T-helper 1 cell treated with Interleukin-12 subunit alpha and Interleukin-12 subunit beta and Interleukin-4 antibody, amounts not matched to agents 30 μg/mL and 1 μg/mL, for 36 hours (primary cell): ENCODE measurements around the gene CALHM2.

ENCODE experiments used
- H3K27ac Mint-ChIP-seq: one replicate; pipeline ENCODE4 v1.8.0; 2021; ENCODE audit warnings: mild to moderate bottlenecking, mixed read lengths
- H3K27me3 Mint-ChIP-seq: one replicate; pipeline ENCODE4 v1.8.0; 2021; ENCODE audit warnings: low read depth, mixed read lengths
- H3K36me3 Mint-ChIP-seq: one replicate; pipeline ENCODE4 v1.8.0; 2021; ENCODE audit warnings: low read depth, mixed read lengths
- H3K4me1 Mint-ChIP-seq: one replicate; pipeline ENCODE4 v1.8.0; 2021; ENCODE audit warnings: low read depth, mixed read lengths
- H3K4me3 Mint-ChIP-seq: one replicate; pipeline ENCODE4 v1.8.0; 2021; ENCODE audit warnings: mild to moderate bottlenecking, moderate library complexity, mixed read lengths
- H3K9me3 Mint-ChIP-seq: one replicate; pipeline ENCODE4 v1.8.0; 2021; ENCODE audit warnings: mixed read lengths

CALHM2 gene

GRCh38 chr10:103465411-103466179 is 13.4 kb upstream of the CALHM2 start:
- no peak overlapping the region for H3K4me3 Mint-ChIP-seq
- peaks cover 42% of the 10 kb centered on the region for H3K4me1 Mint-ChIP-seq
- peaks cover 5% of the 10 kb centered on the region for H3K9me3 Mint-ChIP-seq
- peaks cover 17% of the 10 kb centered on the region for H3K27me3 Mint-ChIP-seq
- peaks cover 13% of the 10 kb centered on the region for H3K36me3 Mint-ChIP-seq
- no peak overlapping the region for H3K27ac Mint-ChIP-seq

DNA sequence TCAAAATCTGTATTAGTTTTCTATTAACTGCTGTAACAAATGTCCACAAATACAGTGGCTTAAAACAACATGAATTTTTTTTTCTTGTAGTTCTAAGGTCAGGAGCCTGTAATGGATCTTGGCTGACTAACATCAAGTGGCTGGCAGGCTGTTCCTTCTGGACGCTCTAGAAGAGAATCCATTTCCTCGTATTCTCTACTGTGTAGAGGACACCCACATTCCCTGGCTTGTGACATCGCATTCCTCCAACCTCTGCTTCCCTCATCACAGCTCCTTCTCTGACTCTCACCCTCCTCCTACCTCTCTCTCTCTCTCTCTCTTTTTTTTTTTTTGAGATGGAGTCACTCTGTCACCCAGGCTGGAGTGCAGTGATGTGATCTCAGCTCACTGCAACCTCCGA is 11.3 kb upstream of the CALHM2 start:
- Mint-ChIP-seq H3K4me1 (peaks cover 35% of the 10 kb centered on the region), H3K36me3 (peaks cover 6% of the 10 kb centered on the region)

DNA sequence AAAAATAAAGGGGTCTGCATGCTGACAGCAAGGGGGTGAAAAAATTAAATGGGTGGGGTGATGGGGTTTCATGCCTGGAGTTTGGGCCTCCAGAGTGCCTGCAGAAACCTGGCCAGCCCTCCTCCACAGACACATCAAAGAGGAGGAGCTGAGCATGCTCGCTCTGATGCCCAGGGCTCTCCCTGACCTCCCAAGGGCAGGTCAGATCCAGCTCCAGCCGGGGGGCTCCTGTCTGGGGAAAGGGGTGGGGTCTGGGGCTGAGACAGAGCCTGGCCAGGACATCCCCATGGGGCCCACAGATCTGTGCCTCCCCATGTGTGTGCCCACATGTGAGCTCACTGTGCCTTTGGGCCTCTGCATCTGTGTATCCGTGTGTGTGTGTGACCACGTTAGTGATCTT is 7.4 kb upstream of the CALHM2 start:
- no peak overlapping the region for H3K4me3 Mint-ChIP-seq
- H3K36me3 Mint-ChIP-seq, result no peaks in the 10 kb centered on the region
- H3K27ac Mint-ChIP-seq, result no peak overlapping the region
- no peaks in the 10 kb centered on the region for H3K9me3 Mint-ChIP-seq
- H3K4me1 Mint-ChIP-seq, result peaks cover 11% of the 10 kb centered on the region
- H3K27me3 Mint-ChIP-seq, result peaks cover 11% of the 10 kb centered on the region

More for the DNA sequence above, 11.3 kb upstream of the CALHM2 start:
- Mint-ChIP-seq H3K27ac (no peak overlapping the region), H3K27me3 (peaks cover 14% of the 10 kb centered on the region), H3K4me3 (no peak overlapping the region), H3K9me3 (no peaks in the 10 kb centered on the region)

- peaks cover 11% of the 10 kb centered on the region for H3K4me1 Mint-ChIP-seq
- no peak within 1 kb of the TSS for H3K4me3 Mint-ChIP-seq
- H3K9me3 Mint-ChIP-seq, result no peaks in the 10 kb centered on the region
- H3K36me3 Mint-ChIP-seq, result no peaks in the 10 kb centered on the region
- peaks cover 2% of the 10 kb centered on the region for H3K27me3 Mint-ChIP-seq
- H3K27ac Mint-ChIP-seq, result peak within 1 kb of the TSS; percentile 10
Measured at GRCh38 chr10:103458720-103459119, 6.5 kb upstream of the CALHM2 start, which contains the start of gene CALHM1. TSS of gene CALHM1 (minus strand) at chr10:103458900. CDS start at chr10:103458751, 149 bp downstream.

GRCh38 chr10:103457896-103458583 is 5.9 kb upstream of the CALHM2 start:
- Mint-ChIP-seq H3K4me3 (no peak overlapping the region), H3K27me3 (no peaks in the 10 kb centered on the region), H3K4me1 (peaks cover 14% of the 10 kb centered on the region), H3K9me3 (no peaks in the 10 kb centered on the region), H3K27ac (no peak overlapping the region), H3K36me3 (no peaks in the 10 kb centered on the region)

- H3K27me3 Mint-ChIP-seq, result no peaks in the 10 kb centered on the region
- H3K4me1 Mint-ChIP-seq, result peaks cover 19% of the 10 kb centered on the region
- peak overlapping the region; percentile 66 for H3K27ac Mint-ChIP-seq
- no peaks in the 10 kb centered on the region for H3K9me3 Mint-ChIP-seq
- no peak overlapping the region for H3K4me3 Mint-ChIP-seq
- H3K36me3 Mint-ChIP-seq, result no peaks in the 10 kb centered on the region
Measured at GRCh38 chr10:103457176-103457712, 5.1 kb upstream of the CALHM2 start.

DNA sequence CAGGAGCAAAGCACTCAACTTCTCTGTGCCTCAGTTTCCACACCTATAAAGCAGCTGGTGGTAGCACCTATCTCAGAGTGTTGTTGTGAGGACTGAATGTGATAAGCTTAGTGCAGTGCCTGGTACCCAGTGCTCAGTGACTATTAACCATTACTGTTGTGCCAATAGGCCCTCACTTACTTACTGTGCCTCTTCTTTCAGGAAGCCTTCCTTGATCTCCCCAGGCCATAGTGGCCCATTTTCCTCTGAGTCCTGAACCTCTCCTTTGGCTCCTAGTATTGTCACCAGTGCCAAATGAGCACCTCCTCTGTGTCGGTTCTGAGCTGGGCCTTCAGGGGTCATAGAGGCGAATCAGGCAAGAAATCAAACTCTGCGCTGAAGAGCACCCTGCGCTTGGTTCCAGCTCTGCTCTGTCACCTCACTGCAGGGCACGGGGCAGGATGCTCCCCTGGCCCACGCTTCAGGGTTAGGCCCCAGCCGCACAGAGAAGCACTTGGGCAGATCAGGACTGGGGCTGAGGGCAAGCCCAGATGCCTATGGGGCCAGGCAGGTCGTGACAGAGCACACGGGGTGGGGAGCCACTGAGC is 4.0 kb upstream of the CALHM2 start:
- Mint-ChIP-seq H3K27me3 (no peaks in the 10 kb centered on the region), H3K9me3 (no peaks in the 10 kb centered on the region), H3K4me1 (peaks cover 24% of the 10 kb centered on the region), H3K4me3 (no peak overlapping the region), H3K36me3 (peaks cover 2% of the 10 kb centered on the region), H3K27ac (no peak overlapping the region)

- Mint-ChIP-seq H3K27ac (no peak overlapping the region), H3K4me3 (no peak overlapping the region)
Measured at GRCh38 chr10:103455235-103455634, 3.1 kb upstream of the CALHM2 start.

DNA sequence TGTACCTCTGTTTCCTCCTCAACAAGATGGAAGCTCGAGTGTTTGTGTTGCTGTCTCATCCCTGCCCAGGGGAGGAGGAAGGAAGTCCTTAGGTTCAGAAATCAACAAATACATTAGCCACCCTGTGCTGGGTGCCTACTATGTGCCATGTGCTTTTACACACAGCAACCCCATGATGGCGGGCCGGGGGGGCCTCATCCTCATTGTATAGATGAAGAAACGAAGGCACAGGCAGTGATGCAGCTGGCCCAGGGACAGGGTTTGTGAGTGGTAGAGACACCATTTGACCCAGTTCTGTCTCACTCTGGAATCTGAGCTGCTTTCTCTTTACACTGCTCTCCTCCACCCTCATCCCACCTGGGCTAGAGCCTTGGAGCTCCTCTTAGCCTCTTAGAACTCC is 1.9 kb upstream of the CALHM2 start:
- Mint-ChIP-seq H3K36me3 (peaks cover 18% of the 10 kb centered on the region), H3K4me3 (no peak overlapping the region), H3K27ac (no peak overlapping the region), H3K27me3 (no peaks in the 10 kb centered on the region), H3K9me3 (no peaks in the 10 kb centered on the region), H3K4me1 (peaks cover 37% of the 10 kb centered on the region)

More at GRCh38 chr10:103455235-103455634, 3.1 kb upstream of the CALHM2 start:
- peaks cover 7% of the 10 kb centered on the region for H3K36me3 Mint-ChIP-seq
- H3K4me1 Mint-ChIP-seq, result peaks cover 33% of the 10 kb centered on the region
- no peaks in the 10 kb centered on the region for H3K9me3 Mint-ChIP-seq
- no peaks in the 10 kb centered on the region for H3K27me3 Mint-ChIP-seq

- H3K27ac Mint-ChIP-seq, result peak overlapping the region; percentile 76
- H3K4me3 Mint-ChIP-seq, result peak overlapping the region; percentile 88
- H3K9me3 Mint-ChIP-seq, result no peaks in the 10 kb centered on the region
- H3K4me1 Mint-ChIP-seq, result peaks cover 44% of the 10 kb centered on the region
- H3K27me3 Mint-ChIP-seq, result no peaks in the 10 kb centered on the region
- peaks cover 27% of the 10 kb centered on the region for H3K36me3 Mint-ChIP-seq
Measured at GRCh38 chr10:103452506-103453230, 498 bp upstream of the CALHM2 start.

DNA sequence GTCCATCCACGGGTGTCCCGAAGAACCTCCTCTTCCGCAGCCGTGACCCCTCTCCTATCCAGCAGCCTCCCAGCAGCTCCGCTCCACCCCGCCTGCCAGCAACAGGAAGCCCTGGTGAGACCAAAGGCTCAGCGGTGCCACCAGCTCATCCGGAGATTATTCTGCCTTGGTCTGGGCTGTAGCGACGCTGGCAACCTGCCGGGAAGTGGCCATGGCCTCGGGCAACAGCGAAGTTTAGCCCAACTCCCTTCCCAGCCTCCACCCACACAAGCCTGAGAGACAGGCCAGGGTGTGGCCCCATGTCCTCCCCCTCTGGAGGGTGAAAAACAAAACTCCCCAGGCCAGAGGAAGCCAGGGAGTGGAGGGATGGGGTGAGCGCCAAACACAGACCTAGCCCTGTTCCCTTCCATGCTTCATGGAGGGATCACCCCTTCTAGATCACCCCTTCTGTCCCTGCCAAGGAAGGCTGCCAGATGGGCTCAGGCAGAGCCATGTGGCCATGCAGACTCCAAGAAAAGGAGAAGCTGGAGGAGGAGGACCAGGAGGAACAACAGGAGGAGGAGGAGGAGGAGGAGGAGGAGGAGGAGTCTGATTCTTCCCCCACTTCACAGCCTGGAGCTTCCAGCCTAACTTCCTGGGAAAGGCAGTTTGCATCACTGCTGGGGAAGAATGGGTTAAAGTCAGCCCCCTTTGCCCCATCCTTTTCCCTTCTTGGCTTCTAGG is 918 bp downstream of the CALHM2 start:
- H3K4me3 Mint-ChIP-seq, result peak overlapping the region; percentile 88
- no peaks in the 10 kb centered on the region for H3K27me3 Mint-ChIP-seq
- H3K4me1 Mint-ChIP-seq, result peaks cover 49% of the 10 kb centered on the region
- H3K36me3 Mint-ChIP-seq, result peaks cover 37% of the 10 kb centered on the region
- peak overlapping the region; percentile 75 for H3K27ac Mint-ChIP-seq
- no peaks in the 10 kb centered on the region for H3K9me3 Mint-ChIP-seq

GRCh38 chr10:103450201-103450695 is 1.9 kb downstream of the CALHM2 start:
- Mint-ChIP-seq H3K4me1 (peaks cover 51% of the 10 kb centered on the region), H3K4me3 (peak overlapping the region; percentile 88), H3K9me3 (no peaks in the 10 kb centered on the region), H3K27me3 (no peaks in the 10 kb centered on the region), H3K27ac (peak overlapping the region; percentile 75), H3K36me3 (peaks cover 44% of the 10 kb centered on the region)
